HG03095 (cell line): ENCODE measurements around the gene CLCN3.
"Not testable (repeated sequence)": the region's sequence is repeated elsewhere in the genome, so short reads cannot be mapped to it uniquely, and the experiment has no call there.

Experiments used
- ATAC-seq: cut with Tn5 transposase; IDR thresholded peaks from one replicate; pipeline ENCODE4 v1.9.1; 2021; ENCODE audit warnings: moderate library complexity; ENCODE audit not compliant: unreplicated experiment

Gene CLCN3

GRCh38 chr4:169689681-169690080, 69.3 kb downstream of the CLCN3 start:
- no peak for ATAC-seq

DNA sequence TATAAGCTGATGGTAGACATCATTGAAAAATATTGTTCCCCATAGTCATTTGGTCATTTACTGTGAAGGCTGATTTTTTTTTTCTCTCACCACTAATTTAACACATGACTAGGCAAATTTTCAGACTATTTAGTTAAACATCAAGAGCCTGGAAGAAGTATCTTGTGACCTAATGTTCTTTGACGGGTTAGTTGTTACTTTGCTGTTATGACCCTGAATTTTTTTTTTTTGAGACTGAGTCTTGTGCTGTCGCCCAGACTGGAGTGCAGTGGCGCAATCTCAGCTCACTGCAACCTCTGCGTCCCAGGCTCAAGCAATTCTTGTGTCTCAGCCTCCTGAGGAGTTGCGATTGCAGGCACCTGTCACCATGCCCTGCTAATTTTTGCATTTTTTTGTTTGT, 70.4 kb downstream of the CLCN3 start:
- no peak for ATAC-seq

DNA sequence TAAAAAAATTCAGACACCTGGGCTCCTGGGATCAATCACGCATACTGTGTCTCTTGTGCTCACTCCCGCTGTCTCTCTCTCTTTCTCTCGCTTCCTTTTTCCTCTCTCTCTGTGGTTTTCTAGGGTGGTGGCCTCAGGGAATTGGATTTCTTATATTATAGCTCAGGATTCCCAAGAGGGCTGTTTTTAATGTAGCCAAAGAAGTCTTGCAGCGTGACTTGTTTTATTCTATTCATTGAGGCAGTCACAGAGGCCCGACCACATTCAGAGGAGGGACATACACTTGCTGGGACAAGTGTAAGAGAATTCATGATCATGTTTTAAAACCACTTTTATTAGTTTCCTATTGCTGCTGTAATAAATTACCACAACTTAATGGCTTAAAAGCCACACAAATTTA, 78.0 kb downstream of the CLCN3 start:
- no peak for ATAC-seq

DNA sequence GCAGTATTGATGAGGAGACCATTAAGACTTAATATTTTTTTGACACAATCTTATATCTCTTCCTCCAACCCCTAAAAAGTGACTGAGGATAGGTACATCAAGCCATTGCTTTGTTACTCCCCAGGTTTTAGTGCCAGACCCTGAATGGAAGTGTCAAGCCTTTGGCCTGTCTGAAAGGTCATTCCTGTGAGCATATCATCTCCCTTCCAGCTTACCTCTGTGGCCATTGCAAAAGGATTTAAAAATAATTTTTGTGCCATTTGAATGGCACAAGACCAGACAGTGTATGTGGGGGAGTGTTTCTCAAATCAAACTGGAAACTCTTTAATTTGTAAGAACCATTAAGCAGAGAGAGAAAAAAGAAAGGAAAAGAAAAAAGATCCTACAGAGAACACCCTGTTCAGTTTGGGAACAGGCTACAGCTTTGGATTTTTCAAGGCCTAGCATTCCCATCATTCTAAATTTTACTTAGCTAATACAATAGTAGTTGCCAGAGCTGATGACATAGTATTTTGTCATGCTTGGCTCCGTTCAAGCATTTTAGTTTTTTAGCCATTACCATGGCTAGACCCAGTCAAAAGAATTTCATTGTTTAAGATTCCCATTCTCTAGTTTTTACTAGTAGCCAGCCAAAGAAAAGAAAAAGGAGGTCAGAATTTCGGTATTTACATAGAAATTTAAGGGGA, 87.7 kb downstream of the CLCN3 start:
- no peak for ATAC-seq

DNA sequence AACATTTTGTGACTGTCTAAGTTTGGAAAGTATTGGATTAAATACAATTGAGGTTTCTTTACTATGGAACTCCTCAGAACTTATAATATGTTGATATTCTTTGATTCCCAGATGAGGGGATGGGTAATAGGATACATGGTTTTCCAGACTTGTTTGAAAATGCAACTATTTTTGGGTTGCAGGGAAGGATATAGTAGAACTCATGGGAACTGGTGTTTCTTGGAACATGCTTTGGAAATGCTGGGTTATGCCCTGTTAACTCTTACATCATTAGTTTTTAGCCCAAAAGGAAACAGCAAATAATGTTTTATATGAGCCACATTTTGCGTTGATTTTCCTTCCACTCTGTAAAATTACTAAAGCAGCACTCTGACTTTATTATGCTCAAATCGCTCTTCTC, 95.4 kb downstream of the CLCN3 start:
- no peak for ATAC-seq

DNA sequence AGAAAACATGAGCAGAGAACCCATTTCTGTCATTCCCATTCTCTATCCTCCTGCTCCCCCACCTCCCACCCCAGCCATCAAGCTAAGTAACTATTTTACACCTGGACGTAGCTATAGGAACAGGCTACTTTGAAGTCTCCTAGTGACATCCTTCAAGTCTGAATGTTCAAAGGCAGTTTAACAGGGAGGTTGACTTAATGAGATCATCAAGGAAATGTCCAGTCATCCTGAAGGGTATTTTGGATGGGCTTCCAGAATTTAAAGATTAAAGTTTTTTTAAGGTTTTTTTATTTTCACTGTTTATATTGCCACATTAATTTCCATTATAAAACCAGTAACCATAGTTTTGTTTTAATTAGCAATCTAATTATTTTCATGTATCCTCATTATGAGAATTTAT, 96.3 kb downstream of the CLCN3 start:
- ATAC-seq, result no peak

DNA sequence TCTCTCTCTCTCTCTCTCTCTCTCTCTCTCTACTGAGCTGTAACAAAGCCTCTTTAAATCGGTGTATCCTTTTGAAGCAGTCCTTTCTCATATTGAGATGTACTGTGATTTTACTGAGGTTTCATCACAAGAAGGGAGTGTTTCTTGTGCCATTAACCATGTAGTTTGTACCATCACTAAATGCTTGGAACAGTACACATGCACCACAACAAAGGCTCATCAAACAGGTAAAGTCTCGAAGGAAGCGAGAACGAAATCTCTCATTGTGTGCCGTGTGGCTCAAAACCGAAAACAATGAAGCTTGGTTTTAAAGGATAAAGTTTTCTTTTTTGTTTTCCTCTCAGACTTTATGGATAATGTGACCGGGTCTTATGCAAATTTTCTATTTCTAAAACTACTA, 100.2 kb downstream of the CLCN3 start:
- no peak for ATAC-seq

- ATAC-seq, result no peak
These were observed 103.0 kb downstream of the CLCN3 start for GRCh38 chr4:169723207-169723965.

DNA sequence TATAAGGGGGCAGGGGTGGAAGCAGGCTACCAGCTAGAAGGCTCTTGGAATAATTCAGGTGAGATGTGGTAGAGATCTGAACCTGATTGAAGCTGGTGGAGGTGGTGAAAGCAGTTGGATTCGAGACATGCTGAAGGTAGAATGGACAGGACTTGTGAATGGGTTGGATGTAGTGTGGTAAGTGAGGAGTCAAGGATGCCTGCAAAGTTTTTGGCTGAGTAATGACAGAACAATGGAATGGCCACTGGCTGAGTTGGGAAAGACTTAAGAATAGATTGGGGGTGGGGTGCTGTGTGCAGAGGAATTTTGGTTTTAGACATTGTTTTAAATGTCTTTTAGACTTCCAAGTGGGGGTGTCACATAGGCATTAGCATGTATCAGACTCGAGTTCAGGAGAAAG, 103.9 kb downstream of the CLCN3 start:
- ATAC-seq, result no peak

DNA sequence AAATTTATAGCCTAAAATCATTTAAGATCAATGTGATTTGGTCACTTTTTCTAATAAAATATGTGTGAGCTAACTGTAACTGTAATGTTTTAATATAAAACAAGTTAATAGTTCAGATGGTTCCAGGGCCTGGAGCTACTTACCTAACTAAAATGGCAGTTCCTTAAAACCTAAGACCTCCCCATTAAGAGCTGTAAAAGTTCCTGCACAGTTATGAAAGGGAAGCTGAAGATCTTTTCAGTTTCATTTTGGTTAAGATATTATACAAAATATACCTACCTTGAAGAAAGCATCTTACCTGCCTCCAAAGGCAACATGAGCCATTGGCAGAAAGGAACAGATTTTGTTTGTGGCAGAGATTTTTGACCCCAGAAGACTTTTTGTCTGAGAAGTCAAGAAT, 107.2 kb downstream of the CLCN3 start:
- ATAC-seq, result no peak

DNA sequence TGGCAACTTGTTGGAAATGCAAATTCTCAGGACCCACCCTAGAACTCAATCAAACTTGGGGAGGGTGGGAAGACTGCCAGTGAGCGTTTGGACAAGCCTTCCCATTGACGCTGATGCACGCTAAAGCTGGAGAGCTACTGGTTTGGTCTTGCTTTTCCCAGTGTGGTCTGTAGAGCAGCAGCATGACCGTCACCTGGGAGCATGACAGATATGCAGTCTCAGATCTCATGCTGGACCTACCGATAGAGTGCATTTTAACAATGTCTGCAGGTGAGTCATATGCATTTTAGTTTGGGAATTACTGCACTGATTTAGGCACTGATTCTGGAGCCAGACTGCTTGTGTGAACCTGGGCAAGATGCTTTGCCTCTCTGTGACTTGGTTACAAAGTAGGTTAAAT, 110.2 kb downstream of the CLCN3 start:
- no peak for ATAC-seq

- ATAC-seq, result not testable (repeated sequence)
These were observed 118.2 kb downstream of the CLCN3 start for GRCh38 chr4:169738604-169739003.

GRCh38 chr4:169741569-169741968, 121.2 kb downstream of the CLCN3 start:
- no peak for ATAC-seq

- no peak for ATAC-seq
These were observed 124.2 kb downstream of the CLCN3 start for GRCh38 chr4:169744601-169745000.

DNA sequence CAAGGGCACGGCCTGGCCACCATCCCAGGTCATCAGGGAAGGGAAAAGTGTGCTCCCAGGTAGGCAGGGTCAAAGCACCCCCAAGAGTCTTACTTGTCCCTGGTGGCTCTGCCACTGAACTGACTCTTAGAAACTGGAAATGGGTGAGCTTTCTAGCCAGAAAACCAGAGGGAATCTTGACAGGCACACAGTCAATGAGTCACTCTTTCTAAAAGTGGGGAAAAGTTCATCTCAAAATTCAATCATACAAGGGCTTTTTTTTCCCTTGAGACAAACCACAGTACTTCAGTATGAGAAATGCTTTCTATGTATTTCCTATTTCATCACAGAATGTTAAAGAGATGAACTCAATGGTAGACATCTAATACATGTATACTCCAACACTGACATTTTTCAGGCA, 124.9 kb downstream of the CLCN3 start:
- ATAC-seq, result no peak

GRCh38 chr4:169756971-169757574, 136.7 kb downstream of the CLCN3 start:
- ATAC-seq, result peak; percentile 28

- ATAC-seq, result peak; percentile 96
These were observed 137.3 kb downstream of the CLCN3 start, which contains the start of gene HPF1 for GRCh38 chr4:169757575-169758184. Gene HPF1 (minus strand): TSS chr4:169757944. CDS start chr4:169757877, 67 bp downstream.

DNA sequence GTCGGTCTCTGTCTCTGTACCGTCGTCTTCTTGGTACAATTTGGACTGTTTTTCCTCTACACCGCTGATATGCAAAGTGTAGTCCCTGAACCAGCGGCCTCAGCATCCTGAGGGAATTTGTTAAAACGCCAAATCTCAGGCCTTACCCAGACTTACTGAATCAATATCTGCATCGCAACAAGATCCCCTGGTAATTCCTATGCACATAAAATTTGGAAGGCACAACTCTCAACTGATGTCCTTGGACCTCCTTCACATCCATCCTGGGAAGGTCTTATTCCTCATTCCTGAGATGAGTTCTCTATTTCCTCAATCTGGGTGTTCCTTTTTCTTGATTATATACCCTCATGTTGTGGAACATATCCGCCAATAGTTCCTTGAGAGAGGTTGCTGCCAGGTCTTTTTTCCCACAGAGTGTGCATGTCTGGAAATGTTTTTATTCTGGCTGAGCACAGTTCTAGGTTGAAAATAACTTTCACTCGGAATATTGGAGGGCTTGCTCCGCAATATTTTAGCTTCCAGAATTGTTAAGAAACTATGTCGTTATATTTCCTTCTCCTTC, 138.1 kb downstream of the CLCN3 start:
- ATAC-seq, result no peak

DNA sequence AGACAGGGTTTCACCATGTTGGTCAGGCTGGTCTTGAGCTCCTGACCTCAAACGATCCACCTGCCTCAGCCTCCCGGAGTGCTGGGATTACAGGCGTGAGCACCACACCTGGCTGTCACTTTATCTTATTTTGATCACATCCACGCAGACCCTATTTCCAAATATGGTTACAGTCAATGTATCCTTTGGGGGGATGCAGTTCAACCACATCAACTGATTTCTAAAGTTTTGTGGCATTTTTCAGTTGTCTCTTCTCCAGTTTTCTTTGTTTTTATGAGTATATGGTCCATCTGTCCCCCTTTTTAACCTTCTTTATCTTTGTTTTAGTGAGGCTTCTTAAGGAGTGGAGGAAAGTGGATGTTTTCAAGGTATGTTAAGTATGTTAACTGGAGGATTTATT, 141.5 kb downstream of the CLCN3 start:
- ATAC-seq, result no peak

DNA sequence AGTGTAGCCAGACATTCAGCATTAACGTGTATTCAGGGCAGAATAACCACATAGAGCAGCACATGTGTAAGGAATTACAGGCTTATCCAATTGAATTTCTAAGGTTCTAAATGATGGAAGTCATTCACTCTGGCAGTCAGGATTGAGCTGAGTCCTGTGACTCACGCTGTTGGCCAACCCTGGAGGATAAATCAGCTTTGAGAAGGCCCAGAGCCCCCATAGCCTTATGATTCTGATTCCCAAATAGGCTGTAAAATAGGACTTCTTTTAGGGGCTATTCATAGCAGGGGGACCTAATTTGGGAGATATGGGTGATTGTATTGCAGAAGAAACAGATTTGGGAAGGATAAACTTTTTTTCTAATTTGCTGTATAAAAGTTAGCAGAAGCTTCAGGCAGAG, 145.5 kb downstream of the CLCN3 start:
- no peak for ATAC-seq

DNA sequence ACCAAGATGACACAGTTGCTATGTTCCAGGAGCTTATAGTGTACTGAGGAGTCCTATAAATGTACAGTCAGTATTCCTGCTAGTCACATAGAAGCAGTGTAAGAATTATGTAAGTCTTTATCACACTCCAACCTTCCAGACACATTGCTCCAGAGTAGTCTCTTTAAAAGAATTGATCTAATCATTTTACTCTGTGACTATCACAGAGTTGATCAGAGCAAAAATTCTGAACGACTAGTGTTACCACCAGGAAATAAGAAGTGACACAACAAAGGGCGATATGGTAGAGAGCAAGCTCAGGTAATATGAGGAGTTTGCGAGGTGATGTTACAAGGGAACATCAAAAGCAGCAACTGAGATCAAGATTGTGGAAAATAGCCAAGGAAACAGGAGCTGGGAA, 146.4 kb downstream of the CLCN3 start:
- ATAC-seq, result no peak
